ENCODE results near the gene RXFP3.
"Not testable (repeated sequence)": the region's sequence is repeated elsewhere in the genome, so short reads cannot be mapped to it uniquely, and the experiment has no call there.

RXFP3 gene

DNA sequence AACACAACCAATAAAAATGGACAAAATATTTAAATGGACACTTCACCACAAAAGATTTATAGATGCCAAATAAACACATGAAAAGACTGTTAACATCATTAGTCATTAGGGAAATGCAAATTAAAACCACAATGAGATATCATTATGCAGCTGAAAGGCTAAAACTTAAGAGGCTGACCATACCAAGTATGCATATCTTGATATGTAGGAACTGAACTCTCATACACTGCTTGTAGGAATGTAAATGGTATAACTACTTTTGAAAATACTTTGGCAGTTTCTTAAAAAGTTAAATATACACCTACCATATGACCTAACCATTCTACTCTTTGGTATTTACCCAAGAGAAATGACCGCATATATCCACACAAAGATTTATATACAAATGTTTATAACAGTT is 30.8 kb upstream of the RXFP3 start:
- H3K9me3 ChIP-seq (ENCODE audit: insufficient read depth, low read length, severe bottlenecking): peaks cover 22% of the 10 kb centered on the region
- H3K79me2 ChIP-seq (ENCODE audit: insufficient read depth, low read length): no peaks in the 10 kb centered on the region
- no peak overlapping the region for H3K4me2 ChIP-seq (ENCODE audit: insufficient read depth, low read length)
- no peak overlapping the region for H3K4me3 ChIP-seq (ENCODE audit: low read depth in 1 of 2, low read length in 2 of 2)
- no peak overlapping the region for H2AFZ ChIP-seq (ENCODE audit: low read depth, low read length)
- TF ChIP-seq EZH2 (IDR thresholded peaks at IDR 0.05; ENCODE audit: borderline replicate concordance, low read depth, low read length, severe bottlenecking) (no peak), CTCF (IDR thresholded peaks at IDR 0.05; ENCODE audit: borderline replicate concordance, extremely low read depth, low read length, poor library complexity, severe bottlenecking) (no peak)
- no peaks in the 10 kb centered on the region for H3K27me3 ChIP-seq (ENCODE audit: insufficient read depth, low read length, poor library complexity)
- H3K4me1 ChIP-seq (ENCODE audit: insufficient read depth, low read length): no peaks in the 10 kb centered on the region
- no peaks in the 10 kb centered on the region for H4K20me1 ChIP-seq (ENCODE audit: insufficient read depth, low read length)
- H3K36me3 ChIP-seq (ENCODE audit: insufficient read depth, low read length): no peaks in the 10 kb centered on the region
- no peak overlapping the region for H3K9ac ChIP-seq (ENCODE audit: low read depth, low read length)
- no peak for ATAC-seq (ENCODE audit: insufficient read depth, low read depth)
- DNase-seq: no peak
- no peak overlapping the region for H3K27ac ChIP-seq (ENCODE audit: low read length)

DNA sequence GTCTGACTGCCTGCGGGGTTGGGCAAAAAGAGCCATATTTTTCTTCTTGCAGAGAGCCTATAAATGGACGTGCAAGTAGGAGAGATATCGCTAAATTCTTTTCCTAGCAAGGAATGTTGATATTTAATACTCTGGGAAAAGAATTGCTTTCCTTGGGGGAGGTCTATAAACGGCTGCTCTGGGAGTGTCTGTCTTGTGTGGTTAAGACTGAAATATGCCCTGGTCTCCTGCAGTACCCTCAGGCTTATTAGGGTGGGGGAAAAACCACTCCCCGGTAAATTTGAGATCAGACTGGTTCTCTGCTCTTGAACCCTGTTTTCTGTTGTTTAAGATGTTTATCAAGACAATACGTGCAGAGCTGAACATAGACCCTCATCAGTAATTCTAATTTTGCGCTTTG is 29.9 kb upstream of the RXFP3 start:
- not testable (repeated sequence) for ATAC-seq (ENCODE audit: insufficient read depth, low read depth)

GRCh38 chr5:33914844-33915243 is 21.3 kb upstream of the RXFP3 start:
- H3K79me2 ChIP-seq (ENCODE audit: insufficient read depth, low read length); H2AFZ ChIP-seq (ENCODE audit: low read depth, low read length); H3K4me2 ChIP-seq (ENCODE audit: insufficient read depth, low read length); H3K27ac ChIP-seq (ENCODE audit: low read length); H3K27me3 ChIP-seq (ENCODE audit: insufficient read depth, low read length, poor library complexity); ATAC-seq (ENCODE audit: insufficient read depth, low read depth); DNase-seq; H4K20me1 ChIP-seq (ENCODE audit: insufficient read depth, low read length); H3K36me3 ChIP-seq (ENCODE audit: insufficient read depth, low read length); H3K9ac ChIP-seq (ENCODE audit: low read depth, low read length); H3K9me3 ChIP-seq (ENCODE audit: insufficient read depth, low read length, severe bottlenecking); H3K4me1 ChIP-seq (ENCODE audit: insufficient read depth, low read length); H3K4me3 ChIP-seq (ENCODE audit: low read depth in 1 of 2, low read length in 2 of 2): not testable (repeated sequence)

More for the DNA sequence above, 29.9 kb upstream of the RXFP3 start:
- not testable (repeated sequence) for H4K20me1 ChIP-seq (ENCODE audit: insufficient read depth, low read length); H3K4me3 ChIP-seq (ENCODE audit: low read depth in 1 of 2, low read length in 2 of 2); H3K4me1 ChIP-seq (ENCODE audit: insufficient read depth, low read length); H2AFZ ChIP-seq (ENCODE audit: low read depth, low read length); H3K27me3 ChIP-seq (ENCODE audit: insufficient read depth, low read length, poor library complexity); H3K27ac ChIP-seq (ENCODE audit: low read length); H3K36me3 ChIP-seq (ENCODE audit: insufficient read depth, low read length); H3K9ac ChIP-seq (ENCODE audit: low read depth, low read length); H3K4me2 ChIP-seq (ENCODE audit: insufficient read depth, low read length); H3K79me2 ChIP-seq (ENCODE audit: insufficient read depth, low read length)
- DNase-seq: peak; percentile 21
- H3K9me3 ChIP-seq (ENCODE audit: insufficient read depth, low read length, severe bottlenecking): peaks cover 22% of the 10 kb centered on the region

DNA sequence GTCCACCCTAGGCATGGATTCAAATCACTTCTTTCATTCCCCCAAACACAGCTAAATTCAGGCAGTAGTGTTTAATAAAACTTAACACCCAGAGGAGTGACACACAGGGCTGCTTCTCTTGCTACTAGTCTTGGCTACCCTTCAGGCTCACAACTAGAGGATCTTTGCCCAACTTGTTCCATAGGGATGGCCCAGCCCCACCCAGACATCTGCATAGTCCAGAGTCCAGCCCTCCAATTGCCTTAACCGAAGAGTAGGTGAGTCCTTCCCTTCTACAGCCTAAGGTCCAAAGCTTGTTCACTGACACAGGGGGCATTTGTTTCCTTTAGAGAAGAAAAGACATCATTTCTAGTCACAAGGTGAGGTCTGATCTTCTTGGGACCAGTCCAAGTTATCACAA is 15.2 kb upstream of the RXFP3 start:
- Histone ChIP-seq H2AFZ (ENCODE audit: low read depth, low read length) (no peak overlapping the region), H3K9me3 (ENCODE audit: insufficient read depth, low read length, severe bottlenecking) (no peaks in the 10 kb centered on the region), H3K4me1 (ENCODE audit: insufficient read depth, low read length) (no peaks in the 10 kb centered on the region), H3K79me2 (ENCODE audit: insufficient read depth, low read length) (no peaks in the 10 kb centered on the region), H3K4me2 (ENCODE audit: insufficient read depth, low read length) (no peak overlapping the region), H3K27ac (ENCODE audit: low read length) (no peak overlapping the region), H4K20me1 (ENCODE audit: insufficient read depth, low read length) (no peaks in the 10 kb centered on the region), H3K36me3 (ENCODE audit: insufficient read depth, low read length) (no peaks in the 10 kb centered on the region), H3K9ac (ENCODE audit: low read depth, low read length) (no peak overlapping the region), H3K27me3 (ENCODE audit: insufficient read depth, low read length, poor library complexity) (no peaks in the 10 kb centered on the region), H3K4me3 (ENCODE audit: low read depth in 1 of 2, low read length in 2 of 2) (no peak overlapping the region)
- no peak for ATAC-seq (ENCODE audit: insufficient read depth, low read depth)
- no peak for DNase-seq
- TF ChIP-seq EZH2 (IDR thresholded peaks at IDR 0.05; ENCODE audit: borderline replicate concordance, low read depth, low read length, severe bottlenecking) (no peak), CTCF (IDR thresholded peaks at IDR 0.05; ENCODE audit: borderline replicate concordance, extremely low read depth, low read length, poor library complexity, severe bottlenecking) (no peak)
